ENCODE measurements around the gene MRPL37.
"Not testable (repeated sequence)": the region's sequence is repeated elsewhere in the genome, so short reads cannot be mapped to it uniquely, and the experiment has no call there.

The MRPL37 gene

DNA sequence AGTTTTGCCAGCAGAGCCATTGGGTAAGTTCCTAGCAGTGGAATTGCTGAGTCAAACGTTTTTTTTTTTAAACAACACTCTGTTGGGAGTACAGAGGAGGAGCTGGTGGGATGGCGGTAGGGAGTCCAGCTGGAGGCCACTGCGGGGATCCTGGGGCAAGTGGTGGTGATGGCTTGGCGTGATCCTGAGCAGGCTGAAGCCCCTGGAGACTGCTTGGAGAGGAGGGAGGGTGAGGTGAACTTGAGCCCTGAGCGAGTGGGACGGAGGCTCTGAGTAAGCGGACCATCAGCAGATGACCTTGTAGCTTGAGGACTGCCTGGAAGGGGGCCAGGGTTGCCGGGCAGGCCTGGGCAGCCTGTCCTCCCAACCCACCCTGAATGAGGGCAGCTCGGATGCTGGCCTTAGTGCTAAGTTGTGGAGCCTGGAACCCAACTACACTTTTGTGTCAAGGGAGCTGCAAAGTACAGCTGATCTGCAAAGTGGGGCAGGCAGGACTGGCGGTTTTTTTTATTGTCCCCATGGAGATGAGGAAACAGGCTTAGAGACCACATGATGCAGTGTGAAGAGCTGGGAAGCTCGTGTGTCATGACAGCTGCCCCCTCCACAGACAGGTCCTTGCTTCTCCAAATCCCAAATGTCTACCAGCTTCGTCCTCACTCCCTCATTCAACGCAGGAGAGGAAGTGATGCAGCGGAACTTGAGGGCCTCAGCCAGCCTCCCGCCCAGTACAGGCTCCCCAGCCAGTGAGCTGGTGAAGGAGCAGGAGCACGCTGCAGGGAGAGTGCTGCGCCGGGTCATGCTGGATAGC lies 20.2 kb downstream of the MRPL37 start:
- DNase-seq (ENCODE audit: low read depth): peak; percentile 73

DNA sequence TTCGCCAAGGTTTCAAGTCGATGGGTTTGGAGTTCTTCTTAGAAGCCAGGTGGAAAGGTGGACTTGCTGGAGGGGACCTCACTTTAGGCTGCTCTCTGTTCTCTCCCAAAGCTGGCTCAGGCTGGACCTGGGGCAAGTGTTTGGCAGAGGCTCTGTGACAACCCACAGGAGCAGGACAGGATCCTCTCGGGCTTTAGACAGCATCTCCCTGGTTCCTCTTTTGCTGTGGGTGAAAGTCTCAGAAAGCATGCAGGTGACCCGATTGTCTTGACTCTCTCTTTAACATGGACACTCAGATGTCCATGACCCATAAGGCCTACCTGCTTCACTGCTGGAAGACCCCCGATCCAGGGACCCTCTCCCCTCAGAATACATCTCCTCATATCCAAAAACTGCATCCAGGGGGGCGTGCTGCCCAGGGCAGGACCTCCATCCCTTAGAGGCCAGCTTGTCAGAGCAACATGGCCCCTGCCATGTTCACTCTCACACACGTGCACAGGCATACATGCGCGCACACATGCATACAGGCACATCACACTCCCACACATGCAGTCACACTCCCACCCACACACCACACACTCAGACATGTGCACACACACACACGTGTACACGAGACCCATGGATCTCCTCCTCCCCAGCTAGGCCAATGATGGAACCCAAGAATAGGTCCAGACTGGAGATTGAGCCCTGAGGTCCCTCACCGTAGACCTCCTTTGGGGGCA lies 21.3 kb downstream of the MRPL37 start:
- no peak for DNase-seq (ENCODE audit: low read depth)

DNA sequence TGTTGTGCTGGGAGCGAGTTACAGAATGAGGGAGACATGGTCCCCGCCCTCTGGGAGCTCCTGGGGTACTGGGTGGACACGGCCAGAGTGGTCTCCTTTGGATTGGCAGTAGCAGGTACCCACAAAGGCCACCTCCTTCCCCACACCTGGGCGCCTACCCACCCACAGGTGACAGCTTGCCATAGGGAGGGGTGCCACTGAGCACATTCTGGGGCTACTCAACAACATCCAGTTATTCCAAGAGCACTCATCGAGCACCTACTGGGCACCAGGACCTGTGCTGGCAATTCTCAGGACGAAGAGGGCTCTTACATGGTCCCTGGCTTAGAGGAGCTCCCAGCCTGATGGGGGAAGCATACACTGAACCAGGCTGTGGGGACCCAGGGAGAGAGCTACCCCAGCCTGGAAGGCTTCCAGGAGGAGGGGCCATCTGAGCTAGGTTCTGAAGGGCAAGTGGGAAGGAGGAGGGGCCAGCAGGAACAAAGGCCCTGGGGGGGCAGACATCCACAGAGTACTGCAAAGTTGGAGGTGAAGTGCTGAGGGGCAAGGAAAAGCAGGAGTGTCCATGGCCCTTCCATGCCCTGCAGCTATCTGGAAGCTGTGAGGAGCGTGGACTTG lies 22.0 kb downstream of the MRPL37 start:
- no peak for DNase-seq (ENCODE audit: low read depth)

DNA sequence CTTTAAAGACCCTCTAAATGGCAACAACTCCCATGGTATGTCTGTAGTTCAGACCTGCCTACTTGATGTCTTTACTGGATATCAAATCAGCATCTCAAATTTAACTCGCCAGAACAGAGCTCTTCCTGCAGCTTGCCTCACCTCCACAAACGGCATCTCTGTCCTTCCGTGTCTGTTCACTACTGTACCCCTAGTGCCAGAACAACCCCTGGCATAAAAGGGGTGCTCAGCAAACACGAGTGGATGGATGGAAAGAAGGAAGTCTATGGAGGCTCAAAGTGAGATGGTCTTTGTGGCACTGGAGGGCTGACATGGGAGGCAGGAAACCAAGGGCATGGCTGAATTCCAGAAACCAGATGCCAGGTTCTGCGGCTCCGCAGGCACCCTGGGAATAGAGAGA lies 22.7 kb downstream of the MRPL37 start:
- no peak for DNase-seq (ENCODE audit: low read depth)

DNA sequence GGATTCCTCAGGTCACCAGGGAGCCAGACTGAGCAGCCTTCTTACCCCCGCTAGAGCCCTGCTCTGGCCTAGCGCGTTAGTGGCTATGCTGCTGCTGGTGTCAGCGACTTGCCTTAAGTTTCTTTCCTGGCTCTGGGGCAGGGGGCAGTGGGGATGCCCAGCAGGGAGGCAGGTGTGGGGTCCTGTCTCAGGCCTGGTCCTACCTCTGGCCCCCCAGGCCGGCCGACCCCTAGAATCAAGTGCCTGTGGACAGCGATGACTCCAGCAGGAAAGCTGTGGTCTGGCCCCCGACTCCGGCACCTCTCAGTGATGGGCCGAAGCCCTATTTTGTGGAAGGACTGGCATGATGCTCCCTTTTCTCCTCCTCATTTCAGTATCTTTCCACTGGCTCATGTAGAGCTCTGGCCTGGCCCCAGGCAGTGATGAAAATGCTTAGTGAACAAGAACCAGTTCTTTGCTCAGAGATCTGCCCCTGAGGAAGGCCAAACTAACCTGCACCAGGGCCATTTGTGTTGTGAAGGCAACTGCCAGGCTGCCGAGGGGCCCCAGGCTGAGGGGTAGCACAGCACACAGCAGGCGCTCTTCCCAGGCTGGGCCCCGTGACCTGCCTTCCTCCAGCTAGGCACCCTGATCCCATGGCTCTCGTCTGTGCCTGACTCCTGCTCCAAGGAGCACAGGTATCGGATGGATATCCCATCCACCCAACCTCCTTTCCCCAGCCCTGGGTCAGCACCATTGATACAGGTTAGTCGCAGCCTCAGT lies 23.7 kb downstream of the MRPL37 start:
- no peak for DNase-seq (ENCODE audit: low read depth)

DNA sequence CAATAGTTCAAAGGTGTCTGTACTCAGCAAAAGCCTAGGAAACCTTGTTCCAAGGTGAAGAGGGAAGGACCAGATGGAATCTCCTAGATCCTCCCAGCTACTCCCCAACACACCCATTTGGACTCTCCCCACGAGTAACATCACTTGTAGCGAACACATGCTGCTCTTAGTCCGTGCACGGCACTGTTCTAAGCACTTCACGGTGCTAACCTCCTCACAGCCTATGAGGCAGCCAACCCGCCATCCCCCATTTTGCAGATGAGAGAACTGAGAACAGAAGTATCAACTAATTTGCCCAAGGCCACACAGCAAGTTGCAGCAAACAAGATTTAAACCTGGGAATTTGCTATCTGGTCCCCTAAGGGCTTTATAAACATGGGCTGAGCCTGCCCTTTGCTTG lies 24.3 kb downstream of the MRPL37 start:
- no peak for DNase-seq (ENCODE audit: low read depth)

DNA sequence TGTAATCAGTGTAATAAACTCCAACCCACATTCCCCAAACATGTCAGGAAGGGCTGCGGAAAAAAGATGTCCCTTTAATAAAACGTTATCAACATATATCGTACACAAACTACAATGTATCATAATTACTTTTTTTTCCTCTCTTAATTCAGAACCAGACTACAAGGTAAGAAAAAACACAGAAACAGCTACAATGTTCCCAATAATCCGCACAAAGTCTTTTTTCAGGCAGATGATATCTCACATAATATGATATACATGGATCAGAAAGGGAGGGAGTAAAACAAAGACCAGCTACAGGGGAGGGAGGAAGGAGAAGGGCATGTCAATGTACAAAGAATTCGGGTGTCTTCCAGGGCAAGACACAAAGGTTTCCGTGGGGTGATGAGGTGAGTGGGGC lies 25.4 kb downstream of the MRPL37 start:
- DNase-seq (ENCODE audit: low read depth): no peak

DNA sequence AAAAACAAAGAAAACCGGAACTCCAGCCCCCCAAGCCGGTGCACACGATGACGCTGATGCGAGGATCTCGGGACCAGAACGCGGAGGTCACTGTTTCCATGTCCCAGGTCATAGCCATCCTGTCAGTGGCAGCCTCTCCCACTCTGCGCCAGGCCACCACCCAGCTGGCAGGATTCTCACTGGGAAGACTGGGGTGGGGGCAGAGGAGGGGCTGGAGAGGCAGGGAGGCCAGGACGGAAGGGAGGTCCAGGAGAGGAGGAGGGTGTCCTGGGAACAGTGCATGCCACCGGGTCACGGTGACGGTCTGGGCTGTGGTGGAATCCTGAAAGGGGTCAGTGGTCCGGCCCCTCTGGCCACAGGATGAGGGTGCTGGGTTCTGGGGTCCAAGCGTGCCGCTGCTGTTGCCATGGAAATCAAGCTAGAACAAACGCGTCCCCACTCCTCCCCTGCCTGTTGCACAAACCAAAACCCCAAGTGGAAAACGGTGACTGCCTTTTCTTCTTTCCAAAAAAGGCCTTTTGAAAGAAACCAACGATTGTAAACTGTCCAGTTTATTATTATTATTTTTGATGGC lies 26.1 kb downstream of the MRPL37 start:
- DNase-seq (ENCODE audit: low read depth): no peak

DNA sequence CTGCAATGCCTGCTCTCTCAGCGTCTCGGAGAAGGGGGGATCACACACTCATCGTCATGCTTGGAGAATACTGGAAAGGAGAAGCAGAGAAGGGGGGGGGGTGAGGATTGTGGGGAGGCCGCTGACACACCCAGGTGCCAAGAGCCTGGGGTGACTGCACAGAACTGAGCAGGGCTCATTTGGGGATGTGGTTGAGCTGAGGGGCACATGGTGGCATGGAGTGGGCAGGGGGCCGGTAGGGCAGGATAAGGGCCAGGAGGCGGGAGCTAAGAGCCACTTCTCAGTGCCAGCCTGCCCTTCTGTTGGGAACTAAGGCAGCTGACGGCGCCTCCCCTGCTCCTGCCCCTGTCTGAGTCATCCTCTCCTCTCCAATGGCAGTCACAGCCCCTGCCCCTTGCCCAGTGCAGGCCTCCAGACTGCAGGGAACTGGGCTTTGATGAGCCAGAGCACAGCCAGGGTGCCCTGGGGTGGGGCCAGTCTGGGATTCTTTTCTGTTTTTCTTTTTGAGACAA lies 27.2 kb downstream of the MRPL37 start:
- peak; percentile 66 for DNase-seq (ENCODE audit: low read depth)

DNA sequence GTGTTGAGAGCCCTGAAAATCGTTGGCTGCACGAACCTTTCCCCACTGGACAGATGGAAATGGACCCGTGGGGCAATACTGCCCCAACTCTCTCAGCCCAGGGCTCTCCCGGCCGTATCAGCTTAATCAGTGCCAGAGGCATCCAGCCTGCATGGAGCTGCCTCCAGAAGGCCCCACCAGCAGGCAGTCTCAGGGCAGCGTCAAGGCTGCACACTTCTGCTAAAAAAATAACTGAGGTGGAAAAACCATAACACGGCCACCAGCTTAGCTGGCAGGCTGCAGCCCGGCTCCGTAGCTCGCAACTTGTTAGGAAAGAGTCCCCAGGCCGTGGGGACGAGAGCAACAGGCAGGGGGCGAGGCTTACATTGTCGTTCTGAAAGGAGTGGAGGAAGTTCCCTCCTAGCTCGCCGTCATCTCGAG lies 27.9 kb downstream of the MRPL37 start:
- no peak for DNase-seq (ENCODE audit: low read depth)

DNA sequence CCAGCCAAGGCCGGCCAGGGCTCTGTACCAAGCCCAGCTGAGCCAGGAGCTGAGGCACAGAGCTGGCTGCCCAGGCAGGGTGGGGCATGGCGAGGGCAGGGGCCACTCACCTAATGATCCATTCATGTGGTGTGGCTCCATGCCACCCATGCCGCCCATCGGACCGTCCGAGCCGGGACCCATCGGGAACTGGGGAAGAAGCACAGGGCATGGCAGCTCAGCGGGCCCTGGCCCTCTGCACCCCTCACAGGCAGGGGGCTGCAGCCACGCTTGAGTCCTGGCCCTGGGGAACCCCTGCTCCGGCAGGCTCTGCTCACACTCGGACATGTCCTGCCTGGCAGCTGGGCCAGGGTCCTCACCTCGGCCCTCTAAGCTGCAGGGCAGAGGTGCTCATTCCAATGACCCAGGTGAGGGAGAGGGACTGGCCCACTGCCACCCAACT lies 28.7 kb downstream of the MRPL37 start:
- DNase-seq (ENCODE audit: low read depth): no peak

DNA sequence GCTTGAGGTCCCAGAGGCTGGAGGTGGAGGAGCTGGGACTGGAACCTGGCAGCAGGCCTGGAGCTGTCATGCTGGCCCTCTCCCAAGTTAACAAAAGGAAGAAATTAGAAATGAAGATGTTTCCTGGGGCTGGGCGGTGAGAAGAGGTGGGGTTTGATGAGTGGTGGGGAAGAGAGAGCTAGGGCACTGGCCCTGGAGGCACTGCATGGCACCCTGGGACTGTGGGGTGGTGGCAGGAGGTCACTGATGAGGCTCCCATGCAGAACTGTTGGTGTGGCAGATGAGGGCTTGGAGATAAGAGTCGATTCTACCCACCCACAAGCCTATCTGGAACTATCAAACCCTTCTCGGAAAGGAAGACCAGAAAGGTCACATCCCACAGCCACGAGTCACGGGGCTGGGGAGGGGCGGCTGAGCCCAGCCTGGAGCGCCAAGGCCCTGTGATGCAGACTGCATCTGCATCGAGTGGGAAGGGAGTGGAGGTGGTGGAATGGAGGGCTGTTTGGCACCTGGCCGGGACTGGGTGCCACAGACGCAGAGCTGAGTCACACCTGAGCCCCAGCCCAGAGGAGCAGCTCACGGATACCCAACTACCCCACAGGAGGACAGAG lies 29.4 kb downstream of the MRPL37 start:
- no peak for DNase-seq (ENCODE audit: low read depth)

DNA sequence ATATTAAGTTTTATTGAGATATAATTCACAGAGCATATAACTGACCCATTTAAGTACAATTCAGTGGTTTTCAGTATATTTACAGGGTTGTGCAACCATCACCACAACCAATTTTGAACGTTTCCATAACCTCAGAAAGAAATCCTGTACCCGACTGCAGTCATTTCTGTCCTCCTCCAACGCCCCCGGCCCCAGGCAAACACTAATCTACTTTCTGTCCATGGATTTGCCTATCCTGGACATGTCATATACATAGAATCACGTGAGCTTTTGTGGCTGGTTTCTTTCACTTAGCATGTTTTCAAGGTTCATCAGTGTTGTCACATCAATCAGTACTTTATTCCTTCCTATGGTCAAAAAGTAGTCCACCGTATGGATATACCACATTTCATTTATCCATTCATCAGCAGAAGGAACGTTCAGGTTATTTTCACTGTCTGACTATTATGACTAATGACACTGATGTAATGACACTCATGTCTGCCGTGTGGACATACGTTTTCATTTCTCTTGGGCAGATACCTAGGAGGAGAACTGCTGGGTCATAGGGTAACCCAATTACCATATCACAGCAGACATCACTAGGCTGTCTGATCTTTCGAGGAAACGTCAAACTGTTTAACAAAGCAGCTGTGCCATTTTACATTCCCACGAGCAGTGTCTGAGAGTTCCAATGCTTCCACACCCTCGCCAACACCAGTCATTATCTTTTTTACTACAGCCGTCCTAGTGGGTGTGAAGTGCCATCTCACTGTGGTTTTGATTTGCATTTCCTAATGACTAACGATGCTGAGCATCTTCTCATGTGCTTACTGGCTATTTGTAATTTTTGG lies 30.8 kb downstream of the MRPL37 start:
- DNase-seq (ENCODE audit: low read depth): no peak

DNA sequence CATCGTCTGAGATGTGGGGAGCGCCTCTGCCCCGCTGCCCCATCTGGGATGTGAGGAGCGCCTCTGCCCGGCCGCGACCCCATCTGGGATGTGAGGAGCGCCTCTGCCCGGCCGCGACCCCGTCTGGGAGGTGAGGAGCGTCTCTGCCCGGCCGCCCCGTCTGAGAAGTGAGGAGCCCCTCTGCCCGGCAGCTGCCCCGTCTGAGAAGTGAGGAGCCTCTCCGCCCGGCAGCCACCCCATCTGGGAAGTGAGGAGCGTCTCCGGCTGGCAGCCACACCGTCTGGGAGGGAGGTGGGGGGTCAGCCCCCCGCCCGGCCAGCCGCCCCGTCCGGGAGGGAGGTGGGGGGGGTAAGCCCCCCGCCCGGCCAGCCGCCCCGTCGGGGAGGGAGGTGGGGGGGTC lies 33.2 kb downstream of the MRPL37 start:
- DNase-seq (ENCODE audit: low read depth): not testable (repeated sequence)

DNA sequence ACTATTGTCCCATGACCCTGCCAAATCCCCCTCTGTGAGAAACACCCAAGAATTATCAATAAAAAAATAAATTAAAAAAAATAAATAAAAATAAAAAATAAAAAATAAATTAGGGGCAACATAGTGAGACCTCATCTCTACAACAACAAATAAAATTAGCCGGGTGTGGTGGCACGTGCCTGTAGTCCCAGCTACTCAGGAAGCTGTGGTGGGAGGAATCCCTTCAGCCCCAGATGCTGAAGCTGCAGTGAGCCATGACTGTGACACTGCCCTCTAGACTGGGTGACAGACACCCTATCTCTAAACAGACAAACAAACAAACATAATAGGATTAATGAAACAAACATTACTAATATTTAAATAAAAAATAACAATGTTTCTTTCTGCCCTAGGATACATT lies 34.3 kb downstream of the MRPL37 start:
- no peak for DNase-seq (ENCODE audit: low read depth)

DNA sequence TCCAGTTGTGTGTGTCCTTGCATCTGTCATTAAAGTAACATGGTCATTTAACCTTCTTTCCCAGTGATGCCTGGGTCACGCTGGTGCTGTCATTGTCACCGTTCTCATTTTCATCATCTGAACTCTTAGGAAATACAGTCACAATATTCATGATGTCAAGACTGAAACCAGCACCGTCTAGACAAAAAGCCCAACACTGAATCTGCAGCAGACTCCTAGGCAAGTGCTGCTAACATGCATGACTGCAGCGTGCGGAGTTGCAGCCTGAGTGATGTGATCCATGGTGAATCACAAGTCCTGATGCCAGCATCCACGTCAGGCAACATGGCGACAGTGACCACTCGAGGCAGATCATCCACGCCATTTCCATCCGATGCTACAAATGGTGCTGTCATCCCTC lies 37.6 kb downstream of the MRPL37 start:
- DNase-seq (ENCODE audit: low read depth): no peak

DNA sequence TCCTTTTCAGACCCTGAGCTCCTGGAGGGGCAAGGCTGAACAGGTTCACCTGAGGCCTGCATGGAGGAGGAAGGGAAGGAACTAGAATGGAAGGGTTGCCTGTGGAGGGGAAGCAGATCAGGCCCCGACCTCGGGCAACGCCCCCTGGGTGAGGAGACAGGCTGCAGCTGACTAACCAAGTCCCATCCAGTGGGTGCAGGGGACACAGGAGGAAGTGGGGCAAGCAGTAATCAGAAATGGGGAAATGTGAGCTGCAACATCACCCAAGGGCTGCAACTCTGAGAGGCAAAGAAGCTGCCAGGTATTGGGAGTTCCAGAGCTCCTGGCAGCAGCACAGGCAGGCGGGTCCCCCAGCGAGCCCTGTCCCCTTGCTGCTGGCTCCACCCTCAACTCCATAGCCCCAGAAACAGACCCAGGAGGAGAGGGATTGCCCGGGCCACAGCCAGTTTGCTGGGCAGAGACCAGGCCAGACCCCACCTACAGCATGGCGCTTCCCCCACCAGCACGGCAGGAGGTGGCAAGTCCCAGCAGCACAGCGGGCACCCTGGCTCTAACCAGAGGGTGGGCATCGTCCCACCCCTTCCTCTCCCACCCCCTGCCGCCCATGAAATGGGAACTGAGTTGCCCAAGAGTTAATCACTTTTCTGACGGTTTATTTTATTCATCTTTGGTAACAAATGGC lies 38.5 kb downstream of the MRPL37 start:
- DNase-seq (ENCODE audit: low read depth): no peak

DNA sequence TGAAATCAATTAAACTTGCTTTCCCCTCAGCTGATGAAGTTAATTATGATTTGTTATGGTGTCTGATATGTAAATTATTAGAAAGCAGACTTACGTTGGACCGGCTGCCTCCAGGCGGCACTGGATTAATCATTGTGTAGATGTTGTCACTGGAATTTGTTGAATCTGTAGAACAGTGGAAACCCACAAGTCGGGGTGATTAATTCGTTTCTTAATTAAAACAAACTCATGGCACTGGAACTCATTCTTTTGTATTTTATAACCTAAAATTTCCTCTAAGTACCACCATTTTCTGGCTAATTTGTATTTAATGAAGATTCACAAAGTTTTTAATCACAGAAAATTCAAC lies 39.0 kb downstream of the MRPL37 start:
- no peak for DNase-seq (ENCODE audit: low read depth)

DNA sequence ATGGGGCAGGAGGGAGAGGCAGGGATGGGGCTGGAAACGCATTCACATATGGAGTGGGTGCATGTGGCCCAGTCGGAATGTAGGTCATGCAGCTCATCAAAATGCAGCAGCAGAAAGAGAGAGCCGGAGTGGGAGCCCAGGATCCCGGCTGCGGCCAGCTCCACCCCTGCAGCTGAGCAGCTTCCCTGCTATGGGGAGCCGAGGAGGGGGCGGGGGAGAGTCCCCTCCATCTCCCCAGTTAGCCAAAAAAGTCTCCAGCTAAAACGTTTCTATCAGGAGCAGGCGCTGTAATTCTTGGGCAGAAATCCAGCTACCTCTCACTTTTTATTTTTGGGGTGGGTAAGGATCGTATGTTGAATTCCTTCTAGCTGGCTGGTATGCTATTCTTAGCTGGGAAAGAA lies 39.7 kb downstream of the MRPL37 start:
- no peak for DNase-seq (ENCODE audit: low read depth)

DNA sequence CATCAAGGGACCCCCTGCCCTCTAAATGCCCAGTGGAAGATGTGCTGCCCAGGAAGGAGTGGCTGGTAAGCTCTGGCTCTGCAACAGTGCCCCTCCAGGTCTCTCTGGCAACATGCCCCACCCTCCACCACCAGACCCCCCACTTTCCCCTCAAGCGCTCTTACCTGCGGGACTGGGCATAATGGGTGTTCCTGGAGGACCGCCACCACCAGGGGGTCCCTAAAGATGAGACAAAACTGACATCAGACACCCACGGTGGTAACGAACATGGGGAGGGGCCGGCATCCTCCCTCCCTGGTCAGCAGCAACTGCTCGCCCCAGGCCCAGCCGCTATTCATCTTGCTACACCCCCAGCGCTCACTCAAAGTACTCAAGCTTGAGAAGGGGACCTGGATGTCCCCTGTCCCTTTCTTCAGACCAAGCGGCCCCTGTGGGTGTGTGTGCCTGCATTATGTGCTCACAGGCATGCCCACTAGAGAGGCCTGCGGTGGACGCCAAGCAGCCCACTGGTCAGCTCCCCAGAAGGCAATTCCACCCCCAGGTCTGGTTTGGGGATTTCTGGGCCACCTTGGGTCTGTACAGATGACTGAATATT lies 40.9 kb downstream of the MRPL37 start:
- DNase-seq (ENCODE audit: low read depth): no peak
